Measurements from ENCODE around the gene FAP. TPM values are rescaled to one million over a fixed set of nuclear protein-coding genes. Genes with fewer than 3 reads are reported as not detected.

Gene FAP
- total RNA-seq, 1 experiment from 2014 or later: 102 TPM

GRCh38 chr2:162196638-162197037 is 46.6 kb downstream of the FAP start:
- peak; percentile 77 for DNase-seq (ENCODE audit: low read depth)

- no peak for DNase-seq (ENCODE audit: low read depth)
Observed at GRCh38 chr2:162188451-162188850, 54.8 kb downstream of the FAP start.

- DNase-seq (ENCODE audit: low read depth): no peak
Observed at GRCh38 chr2:162185541-162186232, 57.6 kb downstream of the FAP start.

GRCh38 chr2:162184821-162185450 is 58.3 kb downstream of the FAP start:
- DNase-seq (ENCODE audit: low read depth): no peak

GRCh38 chr2:162184359-162184758 is 58.9 kb downstream of the FAP start:
- DNase-seq (ENCODE audit: low read depth): no peak

GRCh38 chr2:162182395-162182794 is 60.9 kb downstream of the FAP start:
- DNase-seq (ENCODE audit: low read depth): no peak

GRCh38 chr2:162177301-162177700 is 65.9 kb downstream of the FAP start:
- no peak for DNase-seq (ENCODE audit: low read depth)

GRCh38 chr2:162175714-162176113 is 67.5 kb downstream of the FAP start:
- DNase-seq (ENCODE audit: low read depth): no peak

- DNase-seq (ENCODE audit: low read depth): no peak
Observed at GRCh38 chr2:162174746-162175145, 68.5 kb downstream of the FAP start.

- no peak for DNase-seq (ENCODE audit: low read depth)
Observed at GRCh38 chr2:162172802-162173370, 70.4 kb downstream of the FAP start.

- DNase-seq (ENCODE audit: low read depth): no peak
Observed at GRCh38 chr2:162166745-162167144, 76.5 kb downstream of the FAP start.

- no peak for DNase-seq (ENCODE audit: low read depth)
Observed at GRCh38 chr2:162166174-162166573, 77.1 kb downstream of the FAP start.

GRCh38 chr2:162164802-162165201 is 78.4 kb downstream of the FAP start:
- peak; percentile 13 for DNase-seq (ENCODE audit: low read depth)

- no peak for DNase-seq (ENCODE audit: low read depth)
Observed at GRCh38 chr2:162159446-162159845, 83.8 kb downstream of the FAP start.

GRCh38 chr2:162156149-162156548 is 87.1 kb downstream of the FAP start:
- DNase-seq (ENCODE audit: low read depth): no peak

GRCh38 chr2:162155093-162155492 is 88.2 kb downstream of the FAP start:
- no peak for DNase-seq (ENCODE audit: low read depth)

GRCh38 chr2:162153608-162154224 is 89.5 kb downstream of the FAP start:
- peak; percentile 69 for DNase-seq (ENCODE audit: low read depth)

GRCh38 chr2:162152147-162152546 is 91.1 kb downstream of the FAP start, which contains the start of gene GCG:
GCG (minus strand) TSS chr2:162152247; CDS start chr2:162149178, 3,069 bp downstream.
- no peak for DNase-seq (ENCODE audit: low read depth)

GRCh38 chr2:162149940-162150339 is 93.3 kb downstream of the FAP start:
- no peak for DNase-seq (ENCODE audit: low read depth)

- DNase-seq (ENCODE audit: low read depth): no peak
Observed at GRCh38 chr2:162149466-162149865, 93.8 kb downstream of the FAP start.

GRCh38 chr2:162148956-162149355 is 94.3 kb downstream of the FAP start:
- DNase-seq (ENCODE audit: low read depth): no peak

- no peak for DNase-seq (ENCODE audit: low read depth)
Observed at GRCh38 chr2:162143969-162144368, 99.3 kb downstream of the FAP start.

GRCh38 chr2:162138310-162138709 is 104.9 kb downstream of the FAP start:
- no peak for DNase-seq (ENCODE audit: low read depth)
